K562 (cell line): ENCODE data around the gene LMBR1L. TPM values are rescaled to one million over a fixed set of nuclear protein-coding genes. Genes with fewer than 3 reads are reported as not detected.

ENCODE experiments used
- CREB1 ChIP-seq, 2 experiments: sonication (generic) in 1 of 2; formaldehyde crosslinking in 1 of 2; IDR thresholded peaks; 2 replicates each; pipeline versions ENCODE4 v1.6.1 to v1.8.0; 2012 to 2022; ENCODE audit warnings: inconsistent platforms in 1 of 2, mild to moderate bottlenecking in 1 of 2, missing genetic modification reagents in 1 of 2, moderate library complexity in 1 of 2
- GATA2 ChIP-seq: sonication (generic); formaldehyde crosslinking; IDR thresholded peaks from 2 replicates; pipeline ENCODE4 v1.4.0; 2020; ENCODE audit warnings: mild to moderate bottlenecking, missing genetic modification reagents
- GMEB1 ChIP-seq: fragments of 250-450 bp; sonication (Bioruptor Pico); IDR thresholded peaks from 2 replicates; pipeline ENCODE4 v1.4.0; 2020; ENCODE audit warnings: mild to moderate bottlenecking
- HDAC3 ChIP-seq: fragments of 450-650 bp; IDR thresholded peaks from 2 replicates; pipeline ENCODE4 v1.6.1; 2018; ENCODE audit warnings: borderline replicate concordance, mild to moderate bottlenecking, moderate library complexity; ENCODE audit not compliant: partially characterized antibody
- IRF1 ChIP-seq: sonication (generic); formaldehyde crosslinking; IDR thresholded peaks from 2 replicates; pipeline ENCODE4 v1.8.0; 2022; ENCODE audit warnings: missing genetic modification reagents, mild to moderate bottlenecking, borderline replicate concordance
- IRF2 ChIP-seq: sonication (generic); formaldehyde crosslinking; IDR thresholded peaks from 2 replicates; pipeline ENCODE4 v1.8.1; 2022; ENCODE audit warnings: mild to moderate bottlenecking, missing genetic modification reagents
- KDM2B ChIP-seq: fragments of 250-450 bp; sonication (Bioruptor Pico); IDR thresholded peaks from 2 replicates; pipeline ENCODE4 v1.8.0; 2021; ENCODE audit warnings: mild to moderate bottlenecking, moderate library complexity
- KHSRP ChIP-seq: fragments of 450-650 bp; IDR thresholded peaks from 2 replicates; pipeline ENCODE4 v1.6.1; 2017
- MAX ChIP-seq: sonication (generic); formaldehyde crosslinking; IDR thresholded peaks from 2 replicates; pipeline ENCODE4 v1.9.0; 2022; ENCODE audit warnings: mild to moderate bottlenecking, missing genetic modification reagents
- NCOR1 ChIP-seq: fragments of 450-650 bp; IDR thresholded peaks from 2 replicates; pipeline ENCODE4 v1.6.1; 2016; ENCODE audit warnings: mild to moderate bottlenecking, moderate library complexity
- NFXL1 ChIP-seq: fragments of 450-650 bp; formaldehyde crosslinking; IDR thresholded peaks from 2 replicates; pipeline ENCODE4 v1.4.0; 2021; ENCODE audit warnings: mild to moderate bottlenecking
- RBM14 ChIP-seq: fragments of 200-400 bp; formaldehyde crosslinking; IDR thresholded peaks from 2 replicates; pipeline ENCODE4 v1.6.1; 2018; ENCODE audit warnings: low read depth, mild to moderate bottlenecking, low read length, moderate library complexity, borderline replicate concordance; ENCODE audit not compliant: insufficient read depth
- TARDBP ChIP-seq: fragments of 450-650 bp; IDR thresholded peaks from 2 replicates; pipeline ENCODE4 v1.6.1; 2016
- ZFP91 ChIP-seq: sonication (generic); formaldehyde crosslinking; IDR thresholded peaks from 2 replicates; pipeline ENCODE4 v1.8.0; 2022; ENCODE audit warnings: mild to moderate bottlenecking, missing genetic modification reagents
- ZNF197 ChIP-seq: fragments of 200-800 bp; sonication (Bioruptor generic); IDR thresholded peaks from 2 replicates; pipeline ENCODE4 v1.6.1; 2016; ENCODE audit warnings: low read depth, missing genetic modification characterization, missing compliant biosample characterization
- ZNF586 ChIP-seq: fragments of 450-650 bp; formaldehyde crosslinking; conservative IDR thresholded peaks from 2 replicates; pipeline ENCODE4 v1.4.0; 2020; ENCODE audit warnings: mild to moderate bottlenecking, moderate library complexity
- polyA plus RNA-seq, 8 experiments: library from polyadenylated mRNA; depleted of rRNA in 4 of 8; stranded (reverse) in 5 of 8; unstranded in 3 of 8; fragments of >200 nt; fragmentation: Nextera tagmentation in 2 of 8; fragmentation: Illumina TruSeq in 1 of 8; extraction: Ambion mirVana in 2 of 8; extraction: Trizol in 1 of 8; gene quantifications; 2 replicates each; pipeline versions ENCODE4 v1.2.1 to v1.2.3, GENCODE V29; 2011 to 2014; ENCODE audit warnings: inconsistent platforms in 1 of 8, missing spikeins in 1 of 8
- total RNA-seq, 7 experiments: library from RNA; depleted of rRNA in 6 of 7; stranded (reverse); fragments of >200 nt in 6 of 7; fragmentation: Illumina TruSeq in 2 of 7; extraction: Trizol in 2 of 7; gene quantifications; 2 replicates each; pipeline versions ENCODE4 v1.2.1 to v1.2.3, GENCODE V29; 2011 to 2021; ENCODE audit warnings: low replicate concordance in 1 of 7
- TF ChIP-seq, protein P1 (sequence below): fragments of 450-650 bp; conservative IDR thresholded peaks from 2 replicates; pipeline ENCODE4 v1.6.1; 2016; ENCODE audit warnings: missing genetic modification characterization, low read depth, mild to moderate bottlenecking, missing compliant biosample characterization, moderate library complexity
- TF ChIP-seq, protein P2 (sequence below): fragments of 450-650 bp; formaldehyde crosslinking; IDR thresholded peaks from 2 replicates; pipeline ENCODE4 v1.4.0; 2022; ENCODE audit warnings: mild to moderate bottlenecking, moderate library complexity
- TF ChIP-seq, protein P3 (sequence below): fragments of 250-450 bp; sonication (Bioruptor Pico); IDR thresholded peaks from 2 replicates; pipeline ENCODE4 v1.8.0; 2022; ENCODE audit warnings: inconsistent platforms

Gene LMBR1L
- total and polyA plus RNA-seq, 9 of the 15 experiments (the other 6 are each of a cell fraction or from before 2014, with no cell fraction given): 2.5 to 57.0 (median 31.1) TPM

DNA sequence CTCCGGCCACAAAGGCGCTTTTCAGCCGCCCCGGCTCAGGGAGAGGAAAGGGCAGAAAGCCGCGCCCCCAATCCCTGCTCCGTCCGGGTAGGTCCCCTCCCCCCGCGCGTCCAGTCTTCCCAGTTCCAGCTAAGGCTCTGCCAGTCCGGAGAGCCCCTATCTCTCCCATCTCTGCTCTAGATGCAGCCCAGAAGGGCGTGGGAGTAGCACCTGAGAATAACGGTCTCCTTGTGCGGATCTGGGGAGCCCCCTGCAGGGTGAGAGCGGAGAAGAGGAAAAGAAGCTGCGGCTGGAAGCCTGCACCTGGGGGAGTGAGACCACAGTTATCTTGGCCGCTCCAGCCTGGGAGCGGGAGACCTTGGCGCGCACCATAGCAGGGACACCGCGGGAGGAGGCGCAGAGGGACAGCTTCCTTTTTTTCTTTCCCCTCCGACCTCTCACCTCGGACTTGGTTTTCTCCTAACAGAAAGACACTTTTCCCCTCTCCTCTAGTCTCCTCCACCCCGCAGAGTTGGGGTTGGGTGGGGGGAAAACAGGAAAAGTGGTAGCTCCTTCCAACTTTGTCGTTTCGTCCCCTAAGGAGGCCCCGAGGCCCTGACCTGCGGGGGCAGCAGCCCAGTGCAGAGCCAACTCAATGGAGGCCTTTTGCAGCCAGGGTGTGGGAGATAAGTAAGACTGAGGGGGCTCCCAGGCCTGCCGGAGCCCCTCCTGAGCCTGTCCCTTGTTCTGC, 18.4 kb downstream of the LMBR1L start (continued):
- TF ChIP-seq, protein P1, sequence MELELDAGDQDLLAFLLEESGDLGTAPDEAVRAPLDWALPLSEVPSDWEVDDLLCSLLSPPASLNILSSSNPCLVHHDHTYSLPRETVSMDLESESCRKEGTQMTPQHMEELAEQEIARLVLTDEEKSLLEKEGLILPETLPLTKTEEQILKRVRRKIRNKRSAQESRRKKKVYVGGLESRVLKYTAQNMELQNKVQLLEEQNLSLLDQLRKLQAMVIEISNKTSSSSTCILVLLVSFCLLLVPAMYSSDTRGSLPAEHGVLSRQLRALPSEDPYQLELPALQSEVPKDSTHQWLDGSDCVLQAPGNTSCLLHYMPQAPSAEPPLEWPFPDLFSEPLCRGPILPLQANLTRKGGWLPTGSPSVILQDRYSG (tag): no peak
- no peak for TF ChIP-seq NFXL1 (CRISPR knock-in tag)
- TF ChIP-seq ZFP91 (CRISPR knock-in tag): no peak
- TF ChIP-seq, protein P2, sequence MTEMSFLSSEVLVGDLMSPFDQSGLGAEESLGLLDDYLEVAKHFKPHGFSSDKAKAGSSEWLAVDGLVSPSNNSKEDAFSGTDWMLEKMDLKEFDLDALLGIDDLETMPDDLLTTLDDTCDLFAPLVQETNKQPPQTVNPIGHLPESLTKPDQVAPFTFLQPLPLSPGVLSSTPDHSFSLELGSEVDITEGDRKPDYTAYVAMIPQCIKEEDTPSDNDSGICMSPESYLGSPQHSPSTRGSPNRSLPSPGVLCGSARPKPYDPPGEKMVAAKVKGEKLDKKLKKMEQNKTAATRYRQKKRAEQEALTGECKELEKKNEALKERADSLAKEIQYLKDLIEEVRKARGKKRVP: peak; percentile 48; the same call in 1 of the 2 replicates
- no peak for TF ChIP-seq KHSRP
- TF ChIP-seq ZNF197: peak; percentile 88; the same call in 1 of the 2 replicates
- TF ChIP-seq IRF1 (CRISPR knock-in tag): no peak
- no peak for TF ChIP-seq ZNF586 (CRISPR knock-in tag)
- peak; percentile 94 for TF ChIP-seq MAX (CRISPR knock-in tag)
- TF ChIP-seq, protein P3, sequence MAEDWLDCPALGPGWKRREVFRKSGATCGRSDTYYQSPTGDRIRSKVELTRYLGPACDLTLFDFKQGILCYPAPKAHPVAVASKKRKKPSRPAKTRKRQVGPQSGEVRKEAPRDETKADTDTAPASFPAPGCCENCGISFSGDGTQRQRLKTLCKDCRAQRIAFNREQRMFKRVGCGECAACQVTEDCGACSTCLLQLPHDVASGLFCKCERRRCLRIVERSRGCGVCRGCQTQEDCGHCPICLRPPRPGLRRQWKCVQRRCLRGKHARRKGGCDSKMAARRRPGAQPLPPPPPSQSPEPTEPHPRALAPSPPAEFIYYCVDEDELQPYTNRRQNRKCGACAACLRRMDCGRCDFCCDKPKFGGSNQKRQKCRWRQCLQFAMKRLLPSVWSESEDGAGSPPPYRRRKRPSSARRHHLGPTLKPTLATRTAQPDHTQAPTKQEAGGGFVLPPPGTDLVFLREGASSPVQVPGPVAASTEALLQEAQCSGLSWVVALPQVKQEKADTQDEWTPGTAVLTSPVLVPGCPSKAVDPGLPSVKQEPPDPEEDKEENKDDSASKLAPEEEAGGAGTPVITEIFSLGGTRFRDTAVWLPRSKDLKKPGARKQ (CRISPR knock-in tag): no peak
- TF ChIP-seq NCOR1: peak; percentile 91
- peak; percentile 86 for TF ChIP-seq HDAC3
- TF ChIP-seq IRF2 (CRISPR knock-in tag): no peak
- no peak for TF ChIP-seq GMEB1 (CRISPR knock-in tag)
- 0 out of 2 replicates have a peak, but pooled peaks have one; percentile 76 for TF ChIP-seq KDM2B (CRISPR knock-in tag)
- no peak for TF ChIP-seq RBM14
- peak; percentile 99 for TF ChIP-seq GATA2 (CRISPR knock-in tag)
- peak; percentile 42 for TF ChIP-seq CREB1 (IDR thresholded peaks at IDR 0.05)
- TF ChIP-seq CREB1 (CRISPR knock-in tag; IDR thresholded peaks at IDR 0.05): peak; percentile 75
- peak; percentile 80; the same call in 1 of the 2 replicates for TF ChIP-seq TARDBP
